ENCODE measurements around the gene NOP16. TPM values are rescaled to one million over a fixed set of nuclear protein-coding genes. Genes with fewer than 3 reads are reported as not detected.

The NOP16 gene
- total and polyA plus RNA-seq, 2 of the 13 experiments (the other 11 are each of a cell fraction or from before 2014, with no cell fraction given): 43.3 to 48.4 TPM

DNA sequence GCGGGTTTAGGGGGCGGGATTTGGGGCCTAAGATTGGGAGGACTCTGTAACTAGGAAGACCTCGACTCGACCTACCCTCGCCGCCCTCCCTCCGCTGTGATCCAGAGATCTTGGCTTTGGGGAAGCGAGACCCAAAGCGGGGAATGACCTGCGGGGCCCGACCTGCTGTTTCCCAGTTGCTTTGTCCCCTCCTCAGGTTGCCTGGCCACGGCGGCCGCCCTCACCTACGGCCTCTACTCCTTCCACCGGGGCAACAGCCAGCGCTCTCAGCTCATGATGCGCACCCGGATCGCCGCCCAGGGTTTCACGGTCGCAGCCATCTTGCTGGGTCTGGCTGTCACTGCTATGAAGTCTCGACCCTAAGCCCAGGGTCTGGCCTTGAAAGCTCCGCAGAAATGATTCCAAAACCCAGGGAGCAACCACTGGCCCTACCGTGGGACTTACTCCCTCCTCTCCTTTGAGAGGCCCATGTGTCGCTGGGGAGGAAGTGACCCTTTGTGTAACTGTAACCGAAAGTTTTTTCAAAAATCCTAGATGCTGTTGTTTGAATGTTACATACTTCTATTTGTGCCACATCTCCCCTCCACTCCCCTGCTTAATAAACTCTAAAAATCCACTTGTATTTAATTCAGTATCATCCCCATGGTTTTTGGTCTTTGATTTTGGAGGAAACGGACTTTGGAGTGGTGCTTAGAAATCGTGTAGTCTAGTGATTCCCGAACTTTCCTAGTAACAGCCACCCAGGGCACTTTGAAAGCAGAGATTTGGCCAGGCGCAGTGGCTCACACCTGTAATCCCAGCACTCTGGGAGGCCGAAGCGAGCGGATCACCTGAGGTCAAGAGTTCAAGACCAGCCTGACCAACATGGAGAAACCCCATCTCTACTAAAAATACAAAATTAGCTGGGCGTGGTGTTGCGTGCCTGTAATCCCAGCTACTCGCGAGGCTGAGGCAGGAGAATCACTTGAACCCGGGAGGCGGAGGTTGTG is 1.0 kb upstream of the NOP16 start (continued):
- no peak for TF ChIP-seq ZNF776 (CRISPR knock-in tag; IDR thresholded peaks at IDR 0.05)
- no peak for TF ChIP-seq ZNF354B (CRISPR knock-in tag; IDR thresholded peaks at IDR 0.05)
- TF ChIP-seq NFYB (CRISPR knock-in tag; IDR thresholded peaks at IDR 0.05): peak; percentile 69; the same call in 1 of the 2 replicates
- no peak for TF ChIP-seq HMG20B (CRISPR knock-in tag; conservative IDR thresholded peaks at IDR 0.05)
- TF ChIP-seq ZNF75D (CRISPR knock-in tag; IDR thresholded peaks at IDR 0.05; ENCODE audit: borderline replicate concordance): no peak
- no peak; the same call in 1 of the 2 replicates for TF ChIP-seq TFDP2 (CRISPR knock-in tag; IDR thresholded peaks at IDR 0.05)
- no peak for TF ChIP-seq PCBP1 (IDR thresholded peaks at IDR 0.05; ENCODE audit: borderline replicate concordance, low read depth, low read length)
- TF ChIP-seq ZSCAN25 (CRISPR knock-in tag; IDR thresholded peaks at IDR 0.05): no peak
- no peak for TF ChIP-seq MED13 (CRISPR knock-in tag; IDR thresholded peaks at IDR 0.05)
- TF ChIP-seq KDM2A (CRISPR knock-in tag; IDR thresholded peaks at IDR 0.05; ENCODE audit: borderline replicate concordance, low read depth): peak; percentile 76; the same call in 1 of the 2 replicates
- TF ChIP-seq REPIN1 (CRISPR knock-in tag; IDR thresholded peaks at IDR 0.05; ENCODE audit: borderline replicate concordance, low read depth): no peak
- no peak for TF ChIP-seq HOXA7 (CRISPR knock-in tag; IDR thresholded peaks at IDR 0.05)
- no peak for TF ChIP-seq IRX3 (CRISPR knock-in tag; IDR thresholded peaks at IDR 0.05; ENCODE audit: borderline replicate concordance, low read depth)
- TF ChIP-seq SNRNP70 (IDR thresholded peaks at IDR 0.05; ENCODE audit: low read depth, low read length): no peak
- TF ChIP-seq REL (CRISPR knock-in tag; conservative IDR thresholded peaks at IDR 0.05): no peak
- TF ChIP-seq ZBTB20 (CRISPR knock-in tag; IDR thresholded peaks at IDR 0.05; ENCODE audit: borderline replicate concordance, low read depth): no peak
- no peak for TF ChIP-seq TBP (CRISPR knock-in tag; IDR thresholded peaks at IDR 0.05)
- no peak for TF ChIP-seq HCFC1 (IDR thresholded peaks at IDR 0.05; ENCODE audit: low read depth, low read length)
- no peak for TF ChIP-seq BCL6 (CRISPR knock-in tag; IDR thresholded peaks at IDR 0.05)
- TF ChIP-seq ZNF274 (CRISPR knock-in tag; IDR thresholded peaks at IDR 0.05): no peak
- TF ChIP-seq ZNF235 (CRISPR knock-in tag; IDR thresholded peaks at IDR 0.05; ENCODE audit: borderline replicate concordance): no peak; the same call in 1 of the 2 replicates
- TF ChIP-seq ARNT2 (CRISPR knock-in tag; IDR thresholded peaks at IDR 0.05; ENCODE audit: low read depth): peak; percentile 53; the same call in 1 of the 2 replicates
- TF ChIP-seq RARA (CRISPR knock-in tag; IDR thresholded peaks at IDR 0.05): peak; percentile 5; the same call in 1 of the 2 replicates
- no peak for TF ChIP-seq RORA (CRISPR knock-in tag; IDR thresholded peaks at IDR 0.05)
- no peak for TF ChIP-seq ZIK1 (CRISPR knock-in tag; IDR thresholded peaks at IDR 0.05; ENCODE audit: borderline replicate concordance, low read depth)
- TF ChIP-seq ZNF572 (CRISPR knock-in tag; IDR thresholded peaks at IDR 0.05): no peak
- TF ChIP-seq IKZF1 (IDR thresholded peaks at IDR 0.05): no peak
- peak; percentile 17; the same call in 1 of the 2 replicates for TF ChIP-seq NFE2 (CRISPR knock-in tag; IDR thresholded peaks at IDR 0.05)
- no peak for TF ChIP-seq ZNF770 (CRISPR knock-in tag; IDR thresholded peaks at IDR 0.05)
- no peak for TF ChIP-seq ARNT (IDR thresholded peaks at IDR 0.05)
